H9 (cell line): ENCODE measurements around the gene STOM. TPM values are rescaled to one million over a fixed set of nuclear protein-coding genes. Genes with fewer than 3 reads are reported as not detected.

Experiments used
- DNase-seq: peaks from one replicate; pipeline ENCODE4 v3.0.0-alpha.2; 2017
- H2AFZ ChIP-seq: one replicate; pipeline ENCODE4 v1.6.1; 2013; ENCODE audit warnings: mild to moderate bottlenecking, low read length, control low read depth, moderate library complexity
- H2AK5ac ChIP-seq: 2 replicates; pipeline ENCODE4 v1.6.1; 2013; ENCODE audit warnings: low read length, control low read depth, mixed read lengths; ENCODE audit not compliant: insufficient read length
- H2BK120ac ChIP-seq: one replicate; pipeline ENCODE4 v1.6.1; 2013; ENCODE audit warnings: low read depth, mild to moderate bottlenecking, low read length, control low read depth, inconsistent platforms; ENCODE audit not compliant: poor library complexity, severe bottlenecking
- H2BK12ac ChIP-seq: 2 replicates; pipeline ENCODE4 v1.6.1; 2013; ENCODE audit warnings: low read length, control low read depth, mixed read lengths, low read depth; ENCODE audit not compliant: insufficient read length
- H2BK15ac ChIP-seq: 2 replicates; pipeline ENCODE4 v1.6.1; 2013; ENCODE audit warnings: low read depth, low read length, control low read depth
- H2BK20ac ChIP-seq: one replicate; pipeline ENCODE4 v1.6.1; 2013; ENCODE audit warnings: low read depth, mild to moderate bottlenecking, low read length, control low read depth, inconsistent platforms; ENCODE audit not compliant: poor library complexity, severe bottlenecking
- H2BK5ac ChIP-seq: 2 replicates; pipeline ENCODE4 v1.6.1; 2013; ENCODE audit warnings: low read length, control low read depth, mixed read lengths; ENCODE audit not compliant: insufficient read length
- H3K14ac ChIP-seq: 2 replicates; pipeline ENCODE4 v1.6.1; 2013; ENCODE audit warnings: low read length, control low read depth; ENCODE audit not compliant: insufficient read depth
- H3K18ac ChIP-seq: 2 replicates; pipeline ENCODE4 v1.6.1; 2013; ENCODE audit warnings: low read depth, mild to moderate bottlenecking, mixed read lengths, low read length, control low read depth; ENCODE audit not compliant: insufficient read length
- H3K23ac ChIP-seq: 2 replicates; pipeline ENCODE4 v1.6.1; 2013; ENCODE audit warnings: low read length, control low read depth, mixed read lengths, low read depth; ENCODE audit not compliant: insufficient read length
- H3K23me2 ChIP-seq: 2 replicates; pipeline ENCODE4 v1.6.1; 2013; ENCODE audit warnings: low read depth, mild to moderate bottlenecking, mixed read lengths, low read length, control low read depth; ENCODE audit not compliant: insufficient read length, poor library complexity, severe bottlenecking
- H3K27ac ChIP-seq: 2 replicates; pipeline ENCODE4 v1.5.1; 2013; ENCODE audit warnings: low read length, control low read depth, mixed read lengths, low read depth; ENCODE audit not compliant: insufficient read length
- H3K27me3 ChIP-seq: 2 replicates; pipeline ENCODE4 v1.6.1; 2013; ENCODE audit warnings: low read length, control low read depth, inconsistent platforms; ENCODE audit not compliant: insufficient read depth
- H3K4ac ChIP-seq: 2 replicates; pipeline ENCODE4 v1.6.1; 2013; ENCODE audit warnings: low read depth, mild to moderate bottlenecking, control low read depth, inconsistent platforms, low read length, moderate library complexity
- H3K4me1 ChIP-seq: 2 replicates; pipeline ENCODE4 v1.6.1; 2013; ENCODE audit warnings: low read length, control low read depth, inconsistent platforms; ENCODE audit not compliant: insufficient read depth
- H3K4me2 ChIP-seq: 2 replicates; pipeline ENCODE4 v1.6.1; 2013; ENCODE audit warnings: low read length, control low read depth, mixed read lengths; ENCODE audit not compliant: insufficient read length, insufficient read depth
- H3K56ac ChIP-seq: 2 replicates; pipeline ENCODE4 v1.6.1; 2013; ENCODE audit warnings: low read depth, mild to moderate bottlenecking, mixed read lengths, low read length, control low read depth; ENCODE audit not compliant: insufficient read length
- H3K79me1 ChIP-seq: 2 replicates; pipeline ENCODE4 v1.6.1; 2013; ENCODE audit warnings: low read depth, mild to moderate bottlenecking, moderate library complexity, low read length, control low read depth, inconsistent platforms; ENCODE audit not compliant: insufficient read depth, poor library complexity, severe bottlenecking
- H3K79me2 ChIP-seq: 2 replicates; pipeline ENCODE4 v1.6.1; 2013; ENCODE audit warnings: low read length, control low read depth, inconsistent platforms; ENCODE audit not compliant: insufficient read depth
- H3K9ac ChIP-seq: 2 replicates; pipeline ENCODE4 v1.6.1; 2013; ENCODE audit warnings: low read length, control low read depth, mixed read lengths; ENCODE audit not compliant: insufficient read length; ENCODE audit errors: extremely low read depth
- H3K9me3 ChIP-seq: one replicate; pipeline ENCODE4 v1.6.1; 2013; ENCODE audit warnings: low read depth, low read length, inconsistent platforms; ENCODE audit not compliant: control insufficient read depth
- H3T11ph ChIP-seq: one replicate; pipeline ENCODE4 v1.6.1; 2013; ENCODE audit warnings: mild to moderate bottlenecking, low read length, control low read depth, inconsistent platforms
- H4K20me1 ChIP-seq: one replicate; pipeline ENCODE4 v1.6.1; 2013; ENCODE audit not compliant: control insufficient read depth, insufficient read length, insufficient read depth
- H4K5ac ChIP-seq: 2 replicates; pipeline ENCODE4 v1.6.1; 2013; ENCODE audit warnings: low read depth, mild to moderate bottlenecking, mixed read lengths, low read length, control low read depth; ENCODE audit not compliant: insufficient read length
- H4K8ac ChIP-seq: replicated peaks from 2 replicates; pipeline ENCODE4 v1.6.1; 2013; ENCODE audit warnings: low read length, control low read depth, mixed read lengths, low read depth; ENCODE audit not compliant: insufficient read length
- H4K91ac ChIP-seq: 2 replicates; pipeline ENCODE4 v1.6.1; 2013; ENCODE audit warnings: low read depth, mild to moderate bottlenecking, moderate library complexity, mixed read lengths, low read length, control low read depth; ENCODE audit not compliant: insufficient read length
- H3K27ac Mint-ChIP-seq, 3 experiments: 2 replicates in 2 of 3; 3 replicates in 1 of 3; pipeline ENCODE4 v1.8.0; 2020 to 2021; ENCODE audit warnings: mixed read lengths in 3 of 3, mild to moderate bottlenecking in 1 of 3, moderate library complexity in 1 of 3
- H3K27me3 Mint-ChIP-seq: 2 replicates; pipeline ENCODE4 v1.8.0; 2021; ENCODE audit warnings: low read depth, mild to moderate bottlenecking, moderate library complexity, mixed read lengths
- H3K36me3 Mint-ChIP-seq, 3 experiments: 2 replicates in 2 of 3; 3 replicates in 1 of 3; pipeline ENCODE4 v1.8.0; 2020 to 2021; ENCODE audit warnings: low read depth in 3 of 3, mixed read lengths in 3 of 3; ENCODE audit not compliant: insufficient read depth in 1 of 3
- H3K4me1 Mint-ChIP-seq, 2 experiments: 2 replicates each; pipeline ENCODE4 v1.8.0; 2020; ENCODE audit warnings: mixed read lengths in 2 of 2
- H3K4me3 Mint-ChIP-seq, 2 experiments: 2 replicates in 1 of 2; 3 replicates in 1 of 2; pipeline ENCODE4 v1.8.0; 2020 to 2021; ENCODE audit warnings: mild to moderate bottlenecking in 2 of 2, mixed read lengths in 2 of 2, moderate library complexity in 1 of 2
- H3K9me3 Mint-ChIP-seq, 2 experiments: 2 replicates in 1 of 2; 3 replicates in 1 of 2; pipeline ENCODE4 v1.8.0; 2020; ENCODE audit warnings: mild to moderate bottlenecking in 2 of 2, mixed read lengths in 2 of 2, moderate library complexity in 1 of 2
- CTCF ChIP-seq: fragments of 200-600 bp; sonication (generic); conservative IDR thresholded peaks from 3 replicates; pipeline ENCODE4 v1.8.0; 2021; ENCODE audit warnings: antibody characterized with exemption, mild to moderate bottlenecking
- WGBS: extraction: QIAGEN DNeasy Blood & Tissue Kit; methylation state at CpG from one replicate; pipeline ENCODE4 v1.1.7; 2013; ENCODE audit warnings: missing lambda C conversion rate, low lambda C conversion rate, mixed read lengths; ENCODE audit not compliant: insufficient read length; ENCODE audit errors: extremely low coverage; 5-methylcytosine and 5-hydroxymethylcytosine counted together
- total RNA-seq: library from RNA; stranded (reverse); gene quantifications from 2 replicates; pipeline ENCODE4 v1.2.1, GENCODE V29; 2021

The STOM gene
- total RNA-seq, 1 experiment from 2014 or later = 15.3 TPM

- no peak overlapping the region for H2BK5ac ChIP-seq
- no CpG with 5 or more reads among the region's 11 CpGs for WGBS
- H4K91ac ChIP-seq = no peak overlapping the region
These were observed 68.2 kb downstream of the STOM start for GRCh38 chr9:121301881-121302286.

More at GRCh38 chr9:121301881-121302286, 68.2 kb downstream of the STOM start:
- no peak overlapping the region for H2BK15ac ChIP-seq
- H2BK120ac ChIP-seq = no peak overlapping the region
- Mint-ChIP-seq H3K4me3 (no peak overlapping the region), H3K9me3 (no peaks in the 10 kb centered on the region; a peak in 1 of 5 replicates), H3K27me3 (peaks cover 87% of the 10 kb centered on the region), H3K27ac (no peak overlapping the region), H3K4me1 (peaks cover 20 to 32% of the 10 kb centered on the region in 2 experiments), H3K36me3 (peaks cover 0 to 3% (median 0%) of the 10 kb centered on the region in 3 experiments; a peak in 1 of 7 replicates)
- H2AK5ac ChIP-seq = no peak overlapping the region
- no peaks in the 10 kb centered on the region for H3K79me2 ChIP-seq
- no peak for TF ChIP-seq CTCF
- peaks cover 4% of the 10 kb centered on the region for H3K23me2 ChIP-seq
- no peak overlapping the region for H2BK20ac ChIP-seq
- H4K5ac ChIP-seq = no peak overlapping the region
- H3K27ac ChIP-seq = no peak overlapping the region
- no peak overlapping the region for H3K14ac ChIP-seq
- peaks cover 6% of the 10 kb centered on the region; the same call in 1 of the 2 replicates for H3K4me1 ChIP-seq
- H2AFZ ChIP-seq = no peak overlapping the region
- H3K18ac ChIP-seq = no peak overlapping the region
- no peak overlapping the region for H3K9ac ChIP-seq
- no peak overlapping the region for H3K4ac ChIP-seq
- H4K8ac ChIP-seq = no peak overlapping the region
- H3T11ph ChIP-seq = no peak overlapping the region
- no peaks in the 10 kb centered on the region for H3K9me3 ChIP-seq
- H3K56ac ChIP-seq = no peak overlapping the region
- H3K27me3 ChIP-seq = peaks cover 14% of the 10 kb centered on the region; the same call in 1 of the 2 replicates
- no peak for DNase-seq
- H3K79me1 ChIP-seq = no peaks in the 10 kb centered on the region
- H2BK12ac ChIP-seq = no peak overlapping the region
- H3K23ac ChIP-seq = no peak overlapping the region
- no peak overlapping the region for H3K4me2 ChIP-seq
- no peaks in the 10 kb centered on the region for H4K20me1 ChIP-seq
